Measurements from ENCODE around the gene CELF4.

CELF4 gene

DNA sequence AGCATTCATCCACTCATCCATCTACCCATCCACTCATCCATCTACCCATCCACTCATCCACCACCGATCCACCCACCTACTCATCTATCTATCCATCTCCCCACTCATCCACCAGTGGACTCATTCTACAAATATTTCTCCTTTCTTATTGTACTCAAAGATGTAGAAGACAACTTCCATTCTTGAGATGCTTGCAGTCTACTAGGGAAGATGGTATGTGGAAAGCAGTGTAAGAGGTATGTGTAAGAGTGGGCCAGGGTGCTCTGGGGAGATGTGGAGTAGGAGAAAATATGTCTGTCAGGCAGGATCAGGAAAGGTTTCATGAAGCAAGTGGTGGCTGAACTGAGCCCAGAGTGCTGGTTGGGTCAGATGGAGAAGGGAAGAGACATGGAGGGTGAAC is 150.8 kb downstream of the CELF4 start:
- TF ChIP-seq, protein P1, sequence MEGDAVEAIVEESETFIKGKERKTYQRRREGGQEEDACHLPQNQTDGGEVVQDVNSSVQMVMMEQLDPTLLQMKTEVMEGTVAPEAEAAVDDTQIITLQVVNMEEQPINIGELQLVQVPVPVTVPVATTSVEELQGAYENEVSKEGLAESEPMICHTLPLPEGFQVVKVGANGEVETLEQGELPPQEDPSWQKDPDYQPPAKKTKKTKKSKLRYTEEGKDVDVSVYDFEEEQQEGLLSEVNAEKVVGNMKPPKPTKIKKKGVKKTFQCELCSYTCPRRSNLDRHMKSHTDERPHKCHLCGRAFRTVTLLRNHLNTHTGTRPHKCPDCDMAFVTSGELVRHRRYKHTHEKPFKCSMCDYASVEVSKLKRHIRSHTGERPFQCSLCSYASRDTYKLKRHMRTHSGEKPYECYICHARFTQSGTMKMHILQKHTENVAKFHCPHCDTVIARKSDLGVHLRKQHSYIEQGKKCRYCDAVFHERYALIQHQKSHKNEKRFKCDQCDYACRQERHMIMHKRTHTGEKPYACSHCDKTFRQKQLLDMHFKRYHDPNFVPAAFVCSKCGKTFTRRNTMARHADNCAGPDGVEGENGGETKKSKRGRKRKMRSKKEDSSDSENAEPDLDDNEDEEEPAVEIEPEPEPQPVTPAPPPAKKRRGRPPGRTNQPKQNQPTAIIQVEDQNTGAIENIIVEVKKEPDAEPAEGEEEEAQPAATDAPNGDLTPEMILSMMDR (IDR thresholded peaks at IDR 0.05; ENCODE audit: insufficient read depth, low read length, poor library complexity, severe bottlenecking), result no peak
- no peaks in the 10 kb centered on the region for H3K36me3 ChIP-seq (ENCODE audit: control insufficient read depth, insufficient read depth, low read length)
- no peaks in the 10 kb centered on the region; the same call in none of the 2 replicates for H3K27me3 ChIP-seq (replicated peaks; ENCODE audit: control insufficient read depth, insufficient read depth, low read length)
- H3K4me3 ChIP-seq (replicated peaks; ENCODE audit: low read depth, low read length), result no peak overlapping the region
- no peak for DNase-seq (ENCODE audit: extremely low read depth, insufficient read length)

DNA sequence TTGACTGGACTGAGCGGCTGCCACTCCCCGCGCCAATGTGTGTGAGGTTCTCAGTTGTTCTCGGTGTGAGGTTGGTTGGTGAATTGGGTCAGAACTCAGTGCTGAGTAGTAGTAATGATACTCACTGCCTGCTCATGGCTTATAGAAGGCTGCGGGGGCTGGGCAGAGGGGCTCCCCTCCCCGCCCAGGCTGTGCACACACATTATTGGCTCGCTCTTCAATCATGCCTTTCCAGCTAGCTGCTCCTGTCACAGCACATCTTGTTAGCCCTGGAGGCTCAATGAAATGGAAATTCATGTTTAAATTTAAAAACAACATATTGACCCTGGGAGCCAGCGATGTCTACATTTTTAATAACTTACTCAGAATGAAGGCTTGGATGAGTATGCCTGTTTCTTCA is 152.8 kb downstream of the CELF4 start:
- TF ChIP-seq, protein P1 (IDR thresholded peaks at IDR 0.05; ENCODE audit: insufficient read depth, low read length, poor library complexity, severe bottlenecking), result no peak
- Histone ChIP-seq H3K36me3 (ENCODE audit: control insufficient read depth, insufficient read depth, low read length) (no peaks in the 10 kb centered on the region), H3K4me3 (replicated peaks; ENCODE audit: low read depth, low read length) (no peak overlapping the region), H3K27me3 (replicated peaks; ENCODE audit: control insufficient read depth, insufficient read depth, low read length) (no peaks in the 10 kb centered on the region; the same call in 1 of the 2 replicates)
- no peak for DNase-seq (ENCODE audit: extremely low read depth, insufficient read length)

DNA sequence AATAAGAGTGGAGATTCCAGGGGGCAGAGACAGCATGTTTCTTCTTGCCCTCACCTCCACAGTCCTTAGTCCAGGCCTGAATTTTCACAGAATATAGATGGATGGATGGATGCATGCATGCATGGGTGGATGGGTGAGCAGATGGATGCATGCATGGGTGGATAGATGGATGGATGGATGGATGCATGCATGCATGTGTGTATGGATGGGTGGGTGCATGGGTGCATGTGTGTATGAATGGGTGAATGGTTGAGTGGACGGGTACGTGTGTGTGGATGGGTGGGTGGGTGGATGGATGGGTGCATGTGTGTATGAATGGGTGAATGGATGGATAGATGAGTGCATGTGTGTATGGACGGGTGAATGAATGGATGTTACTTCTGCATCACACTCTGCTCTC is 153.3 kb downstream of the CELF4 start:
- H3K36me3 ChIP-seq (ENCODE audit: control insufficient read depth, insufficient read depth, low read length), result no peaks in the 10 kb centered on the region
- no peaks in the 10 kb centered on the region; the same call in 1 of the 2 replicates for H3K27me3 ChIP-seq (replicated peaks; ENCODE audit: control insufficient read depth, insufficient read depth, low read length)
- no peak for DNase-seq (ENCODE audit: extremely low read depth, insufficient read length)
- TF ChIP-seq, protein P1 (IDR thresholded peaks at IDR 0.05; ENCODE audit: insufficient read depth, low read length, poor library complexity, severe bottlenecking), result no peak
- no peak overlapping the region for H3K4me3 ChIP-seq (replicated peaks; ENCODE audit: low read depth, low read length)

DNA sequence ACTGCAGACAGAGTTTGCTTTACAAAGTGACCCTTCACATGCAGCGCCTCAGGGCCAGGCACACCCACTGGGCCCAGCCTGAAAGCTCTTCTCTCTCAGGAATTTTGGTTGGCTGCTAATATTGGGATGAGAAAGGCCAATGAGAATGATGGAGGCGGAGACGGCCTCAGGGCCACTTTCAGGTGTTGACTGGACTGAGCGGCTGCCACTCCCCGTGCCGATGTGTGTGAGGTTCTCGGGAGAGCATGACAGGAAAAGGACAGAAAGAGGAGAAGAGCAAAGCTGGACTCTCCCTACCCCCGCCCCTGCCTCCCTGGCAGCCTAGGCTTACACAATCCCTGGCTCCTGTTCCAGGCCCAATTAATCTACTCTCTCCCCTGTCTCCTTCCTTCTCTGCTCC is 155.7 kb downstream of the CELF4 start:
- no peak for DNase-seq (ENCODE audit: extremely low read depth, insufficient read length)
- Histone ChIP-seq H3K4me3 (replicated peaks; ENCODE audit: low read depth, low read length) (no peak overlapping the region), H3K36me3 (ENCODE audit: control insufficient read depth, insufficient read depth, low read length) (no peaks in the 10 kb centered on the region), H3K27me3 (replicated peaks; ENCODE audit: control insufficient read depth, insufficient read depth, low read length) (no peaks in the 10 kb centered on the region; the same call in 1 of the 2 replicates)
- TF ChIP-seq, protein P1 (IDR thresholded peaks at IDR 0.05; ENCODE audit: insufficient read depth, low read length, poor library complexity, severe bottlenecking), result no peak

DNA sequence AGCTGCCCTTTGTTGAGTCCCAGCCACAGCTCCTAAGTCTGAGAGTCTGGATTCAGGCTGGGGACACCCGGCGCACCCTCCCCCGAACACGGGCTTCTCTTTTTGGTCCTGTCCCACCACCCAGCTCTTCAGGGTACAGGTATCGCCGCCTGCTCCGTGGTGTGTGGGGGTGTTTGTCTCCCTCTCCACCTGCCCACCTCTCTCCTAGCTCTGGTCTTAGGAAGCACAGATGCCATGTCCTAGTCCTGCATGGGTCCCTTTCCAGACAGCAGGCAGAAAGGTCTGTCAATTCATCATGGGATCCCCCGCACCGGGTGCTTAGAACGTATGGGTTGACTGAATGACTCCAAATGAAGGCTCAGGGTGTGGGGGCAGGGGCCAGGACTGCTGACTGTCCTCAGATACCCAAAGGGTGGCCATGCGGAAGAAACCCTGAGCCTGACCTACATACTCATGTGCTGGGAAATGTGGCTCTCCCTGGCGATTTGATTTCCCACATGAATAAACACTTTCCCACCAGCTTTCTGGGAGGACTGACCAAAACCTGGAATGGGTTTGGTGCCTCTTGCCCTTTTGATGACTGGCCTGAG is 156.8 kb downstream of the CELF4 start:
- TF ChIP-seq, protein P1 (IDR thresholded peaks at IDR 0.05; ENCODE audit: insufficient read depth, low read length, poor library complexity, severe bottlenecking), result no peak
- no peak for DNase-seq (ENCODE audit: extremely low read depth, insufficient read length)
- H3K27me3 ChIP-seq (replicated peaks; ENCODE audit: control insufficient read depth, insufficient read depth, low read length), result no peaks in the 10 kb centered on the region; the same call in 1 of the 2 replicates
- no peaks in the 10 kb centered on the region for H3K36me3 ChIP-seq (ENCODE audit: control insufficient read depth, insufficient read depth, low read length)
- H3K4me3 ChIP-seq (replicated peaks; ENCODE audit: low read depth, low read length), result no peak overlapping the region

DNA sequence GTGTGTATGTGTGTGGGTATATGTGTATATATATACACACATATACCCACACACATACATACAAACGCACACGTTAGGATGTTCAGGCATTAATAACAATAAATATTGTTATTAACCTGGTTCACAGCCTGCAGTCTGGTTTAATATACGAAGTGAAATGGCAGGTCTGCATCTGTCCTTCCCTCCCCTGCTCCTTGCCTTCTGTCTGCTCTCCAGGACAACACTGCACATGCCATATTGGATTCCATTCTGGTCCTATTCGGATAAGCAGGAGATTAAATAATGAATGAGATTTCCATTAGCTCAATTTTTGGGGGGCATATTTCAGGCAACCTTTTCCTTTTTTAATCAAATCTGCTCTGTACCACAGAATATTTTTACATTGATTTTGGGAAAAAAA is 158.0 kb downstream of the CELF4 start:
- no peaks in the 10 kb centered on the region for H3K36me3 ChIP-seq (ENCODE audit: control insufficient read depth, insufficient read depth, low read length)
- TF ChIP-seq, protein P1 (IDR thresholded peaks at IDR 0.05; ENCODE audit: insufficient read depth, low read length, poor library complexity, severe bottlenecking), result no peak
- H3K4me3 ChIP-seq (replicated peaks; ENCODE audit: low read depth, low read length), result no peak overlapping the region
- DNase-seq (ENCODE audit: extremely low read depth, insufficient read length), result no peak
- no peaks in the 10 kb centered on the region; the same call in 1 of the 2 replicates for H3K27me3 ChIP-seq (replicated peaks; ENCODE audit: control insufficient read depth, insufficient read depth, low read length)

All from GM06990 (cell line).